ENCODE data around the gene MDGA2.

Gene MDGA2

GRCh38 chr14:47425302-47425701, 250.1 kb downstream of the MDGA2 start:
- TF ChIP-seq FOXM1 (IDR thresholded peaks at IDR 0.05; ENCODE audit: borderline replicate concordance, low read depth) (no peak), USF1 (IDR thresholded peaks at IDR 0.05) (no peak), CREB1 (IDR thresholded peaks at IDR 0.05; ENCODE audit: low read depth) (no peak), NFIC (IDR thresholded peaks at IDR 0.05) (no peak), CEBPB (IDR thresholded peaks at IDR 0.05) (no peak), MAX (IDR thresholded peaks at IDR 0.05) (no peak), EP300 (IDR thresholded peaks at IDR 0.05; ENCODE audit: borderline replicate concordance) (no peak), RAD21 (IDR thresholded peaks at IDR 0.05; ENCODE audit: low read depth) (no peak), EGR1 (IDR thresholded peaks at IDR 0.05) (no peak), TEAD4 (IDR thresholded peaks at IDR 0.05) (no peak), YY1 (IDR thresholded peaks at IDR 0.05; ENCODE audit: low read depth) (no peak), TCF12 (IDR thresholded peaks at IDR 0.05; ENCODE audit: low read depth) (no peak)

- no peak for TF ChIP-seq FOXM1 (IDR thresholded peaks at IDR 0.05; ENCODE audit: borderline replicate concordance, low read depth)
- TF ChIP-seq TCF12 (IDR thresholded peaks at IDR 0.05; ENCODE audit: low read depth): no peak
- TF ChIP-seq CREB1 (IDR thresholded peaks at IDR 0.05; ENCODE audit: low read depth): no peak
- no peak for TF ChIP-seq NFIC (IDR thresholded peaks at IDR 0.05)
- TF ChIP-seq MAX (IDR thresholded peaks at IDR 0.05): no peak
- no peak for TF ChIP-seq YY1 (IDR thresholded peaks at IDR 0.05; ENCODE audit: low read depth)
- no peak for TF ChIP-seq TEAD4 (IDR thresholded peaks at IDR 0.05)
- no peak for TF ChIP-seq TAF1 (IDR thresholded peaks at IDR 0.05; ENCODE audit: low read depth)
- no peak for TF ChIP-seq USF1 (IDR thresholded peaks at IDR 0.05)
- no peak for TF ChIP-seq RAD21 (IDR thresholded peaks at IDR 0.05; ENCODE audit: low read depth)
- no peak for TF ChIP-seq EP300 (IDR thresholded peaks at IDR 0.05; ENCODE audit: borderline replicate concordance)
- no peak for TF ChIP-seq ZBTB7A (IDR thresholded peaks at IDR 0.05; ENCODE audit: low read depth)
- TF ChIP-seq EGR1 (IDR thresholded peaks at IDR 0.05): no peak
- no peak for TF ChIP-seq REST (IDR thresholded peaks at IDR 0.05; ENCODE audit: low read depth)
- TF ChIP-seq CEBPB (IDR thresholded peaks at IDR 0.05): no peak
Measured at GRCh38 chr14:47422191-47422590, 253.2 kb downstream of the MDGA2 start.

DNA sequence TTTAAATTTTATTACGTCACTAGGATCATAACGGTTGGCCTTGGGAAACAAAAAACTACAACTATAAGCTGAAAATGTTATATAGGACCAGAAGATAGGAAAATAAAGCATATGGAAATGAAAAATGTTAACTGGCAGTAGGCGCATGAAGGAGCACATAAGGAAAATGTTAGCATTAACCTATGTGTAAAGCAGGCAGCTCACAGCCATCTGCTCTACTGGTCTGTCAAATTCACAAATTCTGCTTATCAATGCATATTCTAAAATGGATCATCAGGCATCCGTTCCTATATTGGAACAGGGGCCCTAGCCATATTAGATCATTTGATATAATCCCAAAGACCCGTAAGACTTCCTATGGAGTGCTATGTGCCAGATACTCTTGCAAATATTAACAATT, 263.9 kb downstream of the MDGA2 start:
- TF ChIP-seq YY1 (IDR thresholded peaks at IDR 0.05; ENCODE audit: low read depth) (no peak), EGR1 (IDR thresholded peaks at IDR 0.05) (no peak), FOXM1 (IDR thresholded peaks at IDR 0.05; ENCODE audit: borderline replicate concordance, low read depth) (no peak), TEAD4 (IDR thresholded peaks at IDR 0.05) (no peak), CEBPB (IDR thresholded peaks at IDR 0.05) (no peak), TCF12 (IDR thresholded peaks at IDR 0.05; ENCODE audit: low read depth) (no peak), EP300 (IDR thresholded peaks at IDR 0.05; ENCODE audit: borderline replicate concordance) (no peak), RAD21 (IDR thresholded peaks at IDR 0.05; ENCODE audit: low read depth) (no peak), REST (IDR thresholded peaks at IDR 0.05; ENCODE audit: low read depth) (no peak), ZBTB7A (IDR thresholded peaks at IDR 0.05; ENCODE audit: low read depth) (no peak), USF1 (IDR thresholded peaks at IDR 0.05) (no peak), MAX (IDR thresholded peaks at IDR 0.05) (no peak)

- TF ChIP-seq CEBPB (IDR thresholded peaks at IDR 0.05): no peak
- no peak for TF ChIP-seq FOXM1 (IDR thresholded peaks at IDR 0.05; ENCODE audit: borderline replicate concordance, low read depth)
- TF ChIP-seq TEAD4 (IDR thresholded peaks at IDR 0.05): no peak
- no peak for TF ChIP-seq ZBTB7A (IDR thresholded peaks at IDR 0.05; ENCODE audit: low read depth)
- no peak for TF ChIP-seq NFIC (IDR thresholded peaks at IDR 0.05)
- TF ChIP-seq EGR1 (IDR thresholded peaks at IDR 0.05): no peak
- no peak for TF ChIP-seq YY1 (IDR thresholded peaks at IDR 0.05; ENCODE audit: low read depth)
- no peak for TF ChIP-seq TAF1 (IDR thresholded peaks at IDR 0.05; ENCODE audit: low read depth)
- TF ChIP-seq REST (IDR thresholded peaks at IDR 0.05; ENCODE audit: low read depth): no peak
- no peak for TF ChIP-seq CREB1 (IDR thresholded peaks at IDR 0.05; ENCODE audit: low read depth)
- TF ChIP-seq EP300 (IDR thresholded peaks at IDR 0.05; ENCODE audit: borderline replicate concordance): no peak
- TF ChIP-seq TCF12 (IDR thresholded peaks at IDR 0.05; ENCODE audit: low read depth): no peak
- no peak for TF ChIP-seq USF1 (IDR thresholded peaks at IDR 0.05)
- no peak for TF ChIP-seq MAX (IDR thresholded peaks at IDR 0.05)
- TF ChIP-seq RAD21 (IDR thresholded peaks at IDR 0.05; ENCODE audit: low read depth): no peak
Measured at GRCh38 chr14:47392326-47392725, 283.1 kb downstream of the MDGA2 start.
